Mammary epithelial cell (primary cell): ENCODE data around the gene MEIOSIN.

Experiments
- CTCF ChIP-seq, 2 donors: IDR thresholded peaks in 1 of 2; conservative IDR thresholded peaks in 1 of 2; 2 replicates each; pipeline ENCODE4 v1.5.1; 2011 to 2012; ENCODE audit warnings: inconsistent platforms in 2 of 2, low read length in 2 of 2, mild to moderate bottlenecking in 2 of 2, control low read depth in 1 of 2, low read depth in 1 of 2; ENCODE audit not compliant: insufficient read depth in 1 of 2; ENCODE audit errors: extremely low read depth in 1 of 2
- EZH2 ChIP-seq: IDR thresholded peaks from 2 replicates; pipeline ENCODE4 v1.6.1; 2012; ENCODE audit warnings: low read length, inconsistent platforms, borderline replicate concordance

GRCh38 chr19:45782162-45782691 is 49.0 kb downstream of the MEIOSIN start, which contains the start of gene DMPK:
- TF ChIP-seq CTCF (conservative IDR thresholded peaks at IDR 0.05 in 1 of 2, IDR thresholded peaks at IDR 0.05 in 1 of 2; ENCODE audit: extremely low read depth in 1 of 2, insufficient read depth in 1 of 2, low read depth in 1 of 2, low read length in 2 of 2), result no peak
- no peak for TF ChIP-seq EZH2
